Fibroblast of skin of right biceps (primary cell): Measurements from ENCODE around the gene TEN1.

Experiments
- DNase-seq: peaks from one replicate; pipeline ENCODE4 v3.0.0-alpha.2; 2013

Gene TEN1

GRCh38 chr17:76007850-76008165, 28.8 kb downstream of the TEN1 start:
- no peak for DNase-seq

- DNase-seq: no peak
Observed at GRCh38 chr17:76008208-76008607, 29.2 kb downstream of the TEN1 start.

- DNase-seq: no peak
Observed at GRCh38 chr17:76008630-76009425, 29.8 kb downstream of the TEN1 start.

GRCh38 chr17:76009447-76009846, 30.4 kb downstream of the TEN1 start:
- no peak for DNase-seq

- no peak for DNase-seq
Observed at GRCh38 chr17:76009969-76010661, 31.1 kb downstream of the TEN1 start.

GRCh38 chr17:76011951-76012350, 32.9 kb downstream of the TEN1 start:
- DNase-seq: no peak

GRCh38 chr17:76013377-76013932, 34.4 kb downstream of the TEN1 start:
- no peak for DNase-seq

- peak; percentile 62 for DNase-seq
Observed at GRCh38 chr17:76014100-76014924, 35.3 kb downstream of the TEN1 start.

- DNase-seq: no peak
Observed at GRCh38 chr17:76014925-76015261, 35.9 kb downstream of the TEN1 start.

- DNase-seq: no peak
Observed at GRCh38 chr17:76017481-76018339, 38.7 kb downstream of the TEN1 start.

- DNase-seq: no peak
Observed at GRCh38 chr17:76018340-76018680, 39.3 kb downstream of the TEN1 start.

- no peak for DNase-seq
Observed at GRCh38 chr17:76018801-76019200, 39.8 kb downstream of the TEN1 start.

- DNase-seq: no peak
Observed at GRCh38 chr17:76019833-76020467, 40.9 kb downstream of the TEN1 start.

GRCh38 chr17:76022285-76022684, 43.2 kb downstream of the TEN1 start:
- DNase-seq: no peak

- DNase-seq: no peak
Observed at GRCh38 chr17:76022973-76023899, 44.2 kb downstream of the TEN1 start.

GRCh38 chr17:76023900-76024237, 44.8 kb downstream of the TEN1 start:
- no peak for DNase-seq

- no peak for DNase-seq
Observed at GRCh38 chr17:76024353-76024752, 45.3 kb downstream of the TEN1 start.

GRCh38 chr17:76025294-76025693, 46.3 kb downstream of the TEN1 start:
- DNase-seq: no peak

GRCh38 chr17:76026714-76027158, 47.7 kb downstream of the TEN1 start:
- DNase-seq: no peak

- DNase-seq: no peak
Observed at GRCh38 chr17:76027159-76027839, 48.3 kb downstream of the TEN1 start, which contains the start of gene EVPL. EVPL (minus strand) TSS chr17:76027306; CDS start chr17:76027198, 108 bp downstream.
